GM21576 (cell line): ENCODE measurements around the gene AK1.
"Not testable (repeated sequence)": the region's sequence is repeated elsewhere in the genome, so short reads cannot be mapped to it uniquely, and the experiment has no call there.

Experiments
- ATAC-seq: cut with Tn5 transposase; IDR thresholded peaks from one replicate; pipeline ENCODE4 v1.9.1; 2021; ENCODE audit warnings: mild to moderate bottlenecking, moderate library complexity; ENCODE audit not compliant: unreplicated experiment

Gene AK1

GRCh38 chr9:127884976-127885490, 7.6 kb upstream of the AK1 start:
- ATAC-seq = no peak

- ATAC-seq = no peak
These were observed 7.0 kb upstream of the AK1 start for GRCh38 chr9:127884427-127884911.

- no peak for ATAC-seq
These were observed 6.5 kb upstream of the AK1 start for GRCh38 chr9:127883959-127884358.

- ATAC-seq = not testable (repeated sequence)
These were observed 4.2 kb upstream of the AK1 start for GRCh38 chr9:127881715-127882114.

- ATAC-seq = no peak
These were observed 2.7 kb upstream of the AK1 start for GRCh38 chr9:127880143-127880542.

- ATAC-seq = no peak
These were observed 1.3 kb upstream of the AK1 start for GRCh38 chr9:127878652-127879390.

GRCh38 chr9:127878001-127878651, 651 bp upstream of the AK1 start:
- ATAC-seq = no peak

- no peak for ATAC-seq
These were observed 512 bp downstream of the AK1 start for GRCh38 chr9:127876764-127877562.

- ATAC-seq = no peak
These were observed 1.3 kb downstream of the AK1 start for GRCh38 chr9:127876026-127876763.

- no peak for ATAC-seq
These were observed 2.0 kb downstream of the AK1 start for GRCh38 chr9:127875306-127875966.

GRCh38 chr9:127874301-127875221, 2.9 kb downstream of the AK1 start:
- no peak for ATAC-seq

GRCh38 chr9:127873886-127874285, 3.6 kb downstream of the AK1 start:
- no peak for ATAC-seq

- ATAC-seq = no peak
These were observed 4.2 kb downstream of the AK1 start for GRCh38 chr9:127873223-127873691.

- ATAC-seq = no peak
These were observed 4.9 kb downstream of the AK1 start for GRCh38 chr9:127872369-127873222.

GRCh38 chr9:127871531-127871930, 5.9 kb downstream of the AK1 start:
- no peak for ATAC-seq

GRCh38 chr9:127870887-127871286, 6.6 kb downstream of the AK1 start:
- no peak for ATAC-seq

GRCh38 chr9:127870153-127870491, 7.4 kb downstream of the AK1 start:
- not testable (repeated sequence) for ATAC-seq
